GM19463 (cell line): ENCODE measurements around the gene UTP3.
"Not testable (repeated sequence)": the region's sequence is repeated elsewhere in the genome, so short reads cannot be mapped to it uniquely, and the experiment has no call there.

ENCODE experiments used
- ATAC-seq: cut with Tn5 transposase; IDR thresholded peaks from one replicate; pipeline ENCODE4 v1.9.1; 2021; ENCODE audit warnings: mild to moderate bottlenecking, moderate library complexity; ENCODE audit not compliant: unreplicated experiment

The UTP3 gene, protein sequence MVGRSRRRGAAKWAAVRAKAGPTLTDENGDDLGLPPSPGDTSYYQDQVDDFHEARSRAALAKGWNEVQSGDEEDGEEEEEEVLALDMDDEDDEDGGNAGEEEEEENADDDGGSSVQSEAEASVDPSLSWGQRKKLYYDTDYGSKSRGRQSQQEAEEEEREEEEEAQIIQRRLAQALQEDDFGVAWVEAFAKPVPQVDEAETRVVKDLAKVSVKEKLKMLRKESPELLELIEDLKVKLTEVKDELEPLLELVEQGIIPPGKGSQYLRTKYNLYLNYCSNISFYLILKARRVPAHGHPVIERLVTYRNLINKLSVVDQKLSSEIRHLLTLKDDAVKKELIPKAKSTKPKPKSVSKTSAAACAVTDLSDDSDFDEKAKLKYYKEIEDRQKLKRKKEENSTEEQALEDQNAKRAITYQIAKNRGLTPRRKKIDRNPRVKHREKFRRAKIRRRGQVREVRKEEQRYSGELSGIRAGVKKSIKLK

DNA sequence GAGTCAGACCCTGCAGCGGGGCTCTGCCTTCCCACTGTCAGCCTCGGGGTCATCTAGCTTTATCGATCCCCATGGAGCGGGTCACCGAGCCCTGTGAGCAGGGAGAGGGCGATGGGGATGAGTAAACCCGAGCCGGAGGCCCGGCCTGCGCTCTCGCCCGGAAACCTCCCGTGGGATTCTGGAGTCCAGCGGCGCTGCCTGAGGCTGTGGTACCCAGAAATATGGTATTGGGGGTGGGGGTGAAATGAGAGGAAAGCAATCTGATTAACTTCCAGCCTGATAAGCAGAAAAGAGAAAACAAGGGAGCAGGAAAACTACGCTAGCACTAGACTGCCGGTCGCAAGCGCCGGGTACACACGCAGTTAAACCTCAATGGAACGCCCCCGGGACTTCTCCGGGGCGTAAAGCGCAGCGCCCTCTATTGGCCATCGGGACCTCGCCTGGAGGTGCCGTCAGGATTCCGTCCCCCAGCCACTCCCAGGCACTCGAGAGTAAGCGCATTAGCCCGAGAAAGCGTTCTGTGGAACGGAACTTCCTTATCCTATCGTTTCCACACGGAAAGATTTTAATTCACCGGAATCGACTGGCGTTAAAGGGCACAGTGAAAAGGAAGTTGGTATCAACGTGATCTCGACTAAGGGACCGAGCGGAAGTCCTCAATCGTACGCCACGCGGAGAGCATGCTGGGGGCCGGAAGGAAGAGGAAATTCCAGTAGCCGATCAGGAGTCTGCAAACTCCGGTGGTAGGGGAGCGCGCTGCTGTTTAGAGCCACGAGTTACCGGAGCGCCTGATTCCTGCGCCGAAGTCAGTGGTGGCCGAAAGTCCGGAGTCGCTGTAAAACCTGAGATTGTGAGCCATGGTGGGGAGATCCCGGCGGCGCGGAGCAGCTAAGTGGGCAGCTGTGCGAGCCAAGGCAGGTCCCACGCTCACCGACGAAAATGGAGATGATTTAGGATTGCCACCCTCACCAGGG lies at the start of gene UTP3:
TSS of gene UTP3 (plus strand) at position 712 of the 974 bp plus-strand sequence. CDS start at position 858, 146 bp downstream.
- peak; percentile 90 for ATAC-seq

DNA sequence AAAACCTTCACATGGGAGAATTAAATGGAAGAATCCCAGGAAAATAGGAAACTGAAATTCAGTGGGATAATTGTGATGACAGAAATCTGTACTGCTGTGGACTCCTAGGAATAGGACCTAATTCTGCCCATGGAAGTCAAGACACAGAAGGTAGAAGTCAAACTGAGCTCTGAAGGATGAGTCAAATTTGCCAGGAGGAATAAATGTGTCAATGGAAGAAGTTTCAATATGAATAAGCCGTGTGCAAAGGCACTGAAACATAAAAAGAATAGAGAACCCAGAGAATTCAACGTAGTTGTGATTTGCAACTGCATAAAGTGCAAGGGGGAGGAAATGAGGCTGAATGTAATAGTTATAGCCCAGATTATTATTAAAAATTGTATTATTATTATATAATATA lies 48.1 kb upstream of the UTP3 start:
- peak; percentile 60 for ATAC-seq

DNA sequence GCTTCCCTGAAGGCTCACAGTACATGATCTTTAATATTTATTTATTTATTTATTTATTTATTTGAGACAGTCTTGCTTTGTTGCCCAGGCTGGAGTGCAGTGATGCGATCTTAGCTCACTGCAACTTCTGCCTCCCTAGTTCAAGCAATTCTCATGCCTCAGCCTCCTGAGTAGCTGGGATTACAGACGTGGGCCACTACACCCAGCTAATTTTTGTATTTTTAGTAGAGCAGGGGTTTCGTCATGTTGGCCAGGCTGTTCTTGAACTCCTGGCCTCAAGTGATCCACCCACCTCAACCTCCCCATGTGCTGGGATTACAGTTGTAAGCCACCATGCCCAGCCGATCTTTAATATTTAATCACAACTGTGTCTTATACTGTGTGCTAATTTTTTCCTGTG lies 37.6 kb upstream of the UTP3 start:
- ATAC-seq = not testable (repeated sequence)

- no peak for ATAC-seq
These were observed 36.3 kb upstream of the UTP3 start for GRCh38 chr4:70651864-70652506.

GRCh38 chr4:70654605-70655011 lies 33.7 kb upstream of the UTP3 start:
- ATAC-seq = peak; percentile 62

GRCh38 chr4:70657326-70657725 lies 31.0 kb upstream of the UTP3 start:
- ATAC-seq = no peak

DNA sequence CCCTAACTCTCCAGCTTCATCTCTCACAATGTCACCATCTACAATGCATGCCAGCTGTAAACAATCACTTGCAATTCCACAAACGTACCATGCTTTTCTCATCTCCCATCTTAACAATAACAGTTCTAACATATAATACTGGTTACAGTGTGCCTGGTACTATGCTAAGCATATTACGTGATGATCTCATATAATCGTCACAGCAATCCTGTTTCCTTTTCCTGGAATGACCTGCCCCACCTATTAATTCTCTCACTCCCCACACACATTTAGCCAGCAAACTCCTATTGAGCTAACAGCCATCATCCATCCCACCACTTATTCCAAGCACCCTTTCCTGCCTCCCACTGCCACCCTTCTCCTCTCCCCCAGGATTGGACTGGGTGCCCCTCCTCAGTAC lies 29.9 kb upstream of the UTP3 start:
- ATAC-seq = no peak

- ATAC-seq = no peak
These were observed 28.2 kb upstream of the UTP3 start for GRCh38 chr4:70660106-70660505.

DNA sequence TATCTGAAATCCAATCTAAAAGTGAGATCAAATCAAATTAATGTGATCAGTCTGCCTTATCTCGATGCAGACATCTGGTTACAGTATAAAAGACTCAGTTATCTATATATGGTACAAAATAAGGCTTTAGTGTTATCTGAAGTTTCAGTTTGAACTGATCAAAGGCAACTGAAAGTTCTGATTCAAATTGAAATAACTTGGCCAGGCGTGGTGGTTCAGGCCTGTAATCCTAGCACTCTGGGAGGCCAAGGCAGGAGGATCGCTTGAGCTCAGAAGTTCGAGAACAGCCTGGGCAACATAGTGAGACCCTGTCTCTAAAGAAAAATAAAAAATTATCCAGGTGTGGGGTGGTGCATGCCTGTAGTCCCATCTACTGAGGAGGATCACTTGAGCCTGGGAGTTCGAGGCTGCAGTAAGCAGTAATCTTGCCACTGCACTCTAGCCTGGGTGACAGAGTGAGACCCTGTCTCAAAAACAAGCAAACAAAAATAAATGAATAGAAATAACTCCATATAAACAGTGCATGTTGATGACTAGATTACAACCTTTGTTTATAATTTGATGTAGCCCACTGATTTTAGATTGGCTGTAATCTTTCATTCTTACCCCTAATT lies 26.9 kb upstream of the UTP3 start:
- ATAC-seq = peak; percentile 82

DNA sequence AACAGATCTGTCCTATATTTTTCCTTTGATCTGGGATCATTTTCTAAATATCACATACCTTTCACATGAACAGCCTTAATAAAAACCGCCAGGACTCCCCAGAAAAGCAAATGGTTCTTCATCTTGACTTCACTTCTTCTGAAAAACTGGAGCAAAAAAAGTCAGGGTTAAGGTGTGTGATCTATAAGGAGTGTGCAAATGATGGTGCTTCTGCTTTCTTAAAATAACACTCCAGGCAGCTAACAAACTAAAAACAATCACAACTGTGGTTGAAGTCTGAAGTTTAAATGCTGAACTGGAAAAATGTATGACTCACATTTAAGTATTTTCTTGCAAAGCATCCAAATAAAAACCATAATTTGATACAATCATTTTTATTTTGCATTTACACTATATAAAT lies 22.0 kb upstream of the UTP3 start, which contains the start of gene JCHAIN:
TSS of gene JCHAIN (minus strand) at position 140 of the 400 bp plus-strand sequence. CDS start at position 122, 18 bp downstream.
- peak; percentile 49 for ATAC-seq

- peak; percentile 38 for ATAC-seq
These were observed 20.4 kb upstream of the UTP3 start for GRCh38 chr4:70667740-70668535.

DNA sequence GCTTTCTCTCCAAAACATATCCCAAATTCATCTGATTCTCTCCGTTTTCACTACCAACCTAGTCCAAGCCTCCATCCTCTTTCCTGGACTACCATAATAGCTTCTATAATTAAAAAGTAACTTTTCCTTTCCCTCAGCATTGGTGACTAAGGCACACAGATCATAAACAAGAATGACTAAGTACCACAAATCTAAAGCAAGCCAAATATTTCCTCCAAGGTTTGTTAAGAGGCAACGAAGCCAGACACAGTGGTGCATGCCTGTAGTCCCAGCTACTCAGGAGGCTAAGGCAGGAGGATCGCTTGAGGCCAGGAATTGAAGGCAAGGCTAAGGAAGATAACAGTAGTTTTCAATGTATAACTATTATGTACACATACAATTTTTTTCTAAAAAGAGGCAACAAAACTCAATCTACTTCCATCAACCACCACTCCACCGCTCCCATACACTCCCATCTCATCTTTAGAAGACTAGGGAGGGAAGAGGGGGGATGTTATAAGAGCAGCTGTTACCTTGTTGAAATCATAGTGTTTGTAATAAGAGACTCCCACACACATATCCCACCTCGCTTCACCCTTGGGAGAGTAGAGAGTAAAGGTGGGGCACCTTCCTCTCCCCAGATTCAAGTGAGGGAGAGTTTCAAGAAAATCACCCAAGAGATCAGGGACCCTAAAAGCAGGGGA lies 17.9 kb upstream of the UTP3 start:
- no peak for ATAC-seq

DNA sequence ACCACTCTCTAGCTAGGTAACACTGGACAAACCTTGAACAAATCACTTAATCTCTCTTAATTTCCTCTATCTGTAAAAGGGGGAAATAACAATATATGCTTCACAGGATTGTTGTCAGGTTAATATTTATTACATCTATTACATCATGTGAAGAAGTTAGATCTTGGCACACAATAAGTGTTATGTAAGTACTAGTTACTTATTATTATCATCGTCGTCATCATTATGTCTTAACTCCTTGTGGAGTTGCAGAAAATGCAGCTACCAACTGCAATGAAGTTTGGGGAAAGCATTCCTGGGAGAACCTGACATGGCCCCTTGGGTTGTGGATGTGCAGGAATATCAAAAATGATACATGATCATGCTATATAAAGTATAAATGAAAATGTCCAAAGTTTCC lies 17.2 kb upstream of the UTP3 start:
- ATAC-seq = no peak

- ATAC-seq = no peak
These were observed 14.1 kb upstream of the UTP3 start for GRCh38 chr4:70674191-70674590.

- ATAC-seq = no peak
These were observed 13.6 kb upstream of the UTP3 start for GRCh38 chr4:70674731-70675130.

GRCh38 chr4:70676554-70677090 lies 11.7 kb upstream of the UTP3 start:
- ATAC-seq = no peak

GRCh38 chr4:70678383-70678999 lies 9.8 kb upstream of the UTP3 start:
- ATAC-seq = peak; percentile 79

GRCh38 chr4:70680934-70681333 lies 7.4 kb upstream of the UTP3 start:
- no peak for ATAC-seq
